Activated T-cell treated with anti-CD3 and anti-CD28 coated beads for 4 hours (primary cell): ENCODE results near the gene BTRC.
A peak's percentile ranks its signal among the peaks of the same experiment; 100 is the strongest.
"Not testable (repeated sequence)": the region's sequence is repeated elsewhere in the genome, so short reads cannot be mapped to it uniquely, and the experiment has no call there.

Experiments
- DNase-seq: peaks from one replicate; pipeline ENCODE4 v3.0.0-alpha.2; 2020

The BTRC gene

DNA sequence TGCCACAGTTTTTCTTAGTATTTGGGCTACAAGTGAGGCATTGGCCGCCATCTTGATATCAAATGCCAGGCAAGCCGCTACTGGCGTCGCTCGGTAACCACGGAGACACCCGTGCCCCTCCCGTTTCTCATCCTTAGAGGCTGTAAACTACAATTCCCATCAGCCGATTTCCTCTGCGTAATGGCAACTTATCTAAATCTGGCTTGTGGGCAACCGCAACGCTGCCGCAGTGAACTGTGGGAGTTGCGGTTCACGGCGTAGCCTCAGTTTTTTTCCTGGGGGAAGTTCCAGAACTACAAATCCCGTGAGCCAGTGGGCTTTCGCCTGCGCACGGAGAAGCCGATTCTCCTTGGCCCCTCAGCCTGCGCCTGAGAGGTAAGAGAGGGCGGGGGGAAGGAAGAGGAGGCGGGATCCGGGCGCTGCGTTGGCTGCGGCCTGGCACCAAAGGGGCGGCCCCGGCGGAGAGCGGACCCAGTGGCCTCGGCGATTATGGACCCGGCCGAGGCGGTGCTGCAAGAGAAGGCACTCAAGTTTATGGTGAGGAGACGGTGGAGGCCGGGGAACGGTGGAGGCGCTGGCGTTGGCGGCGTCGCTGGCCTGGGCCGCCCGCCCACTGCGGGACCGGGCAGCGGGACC, at the start of gene BTRC:
TSS of gene BTRC (plus strand) at position 474 of the 636 bp plus-strand sequence. CDS start at position 490, 16 bp downstream.
- peak; percentile 90 for DNase-seq

DNA sequence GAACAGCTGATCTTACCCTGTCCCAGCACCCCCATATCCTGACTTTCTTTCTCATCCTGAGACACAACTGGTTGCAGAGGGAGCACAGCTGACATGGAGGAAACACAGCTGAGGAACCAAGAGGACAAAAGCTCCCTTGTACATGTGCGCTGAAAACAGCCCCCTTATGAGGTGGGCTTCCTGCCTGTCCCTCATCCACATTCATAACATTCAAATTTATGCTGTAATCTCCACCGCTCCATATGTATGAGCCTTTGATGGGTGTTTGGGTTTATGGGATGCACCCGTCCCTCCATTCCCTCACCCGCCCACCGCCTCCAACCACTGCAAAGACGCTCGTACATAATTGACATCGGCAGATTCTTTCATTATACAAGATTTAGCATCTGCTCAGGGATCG, 49.6 kb upstream of the BTRC start:
- DNase-seq: no peak

DNA sequence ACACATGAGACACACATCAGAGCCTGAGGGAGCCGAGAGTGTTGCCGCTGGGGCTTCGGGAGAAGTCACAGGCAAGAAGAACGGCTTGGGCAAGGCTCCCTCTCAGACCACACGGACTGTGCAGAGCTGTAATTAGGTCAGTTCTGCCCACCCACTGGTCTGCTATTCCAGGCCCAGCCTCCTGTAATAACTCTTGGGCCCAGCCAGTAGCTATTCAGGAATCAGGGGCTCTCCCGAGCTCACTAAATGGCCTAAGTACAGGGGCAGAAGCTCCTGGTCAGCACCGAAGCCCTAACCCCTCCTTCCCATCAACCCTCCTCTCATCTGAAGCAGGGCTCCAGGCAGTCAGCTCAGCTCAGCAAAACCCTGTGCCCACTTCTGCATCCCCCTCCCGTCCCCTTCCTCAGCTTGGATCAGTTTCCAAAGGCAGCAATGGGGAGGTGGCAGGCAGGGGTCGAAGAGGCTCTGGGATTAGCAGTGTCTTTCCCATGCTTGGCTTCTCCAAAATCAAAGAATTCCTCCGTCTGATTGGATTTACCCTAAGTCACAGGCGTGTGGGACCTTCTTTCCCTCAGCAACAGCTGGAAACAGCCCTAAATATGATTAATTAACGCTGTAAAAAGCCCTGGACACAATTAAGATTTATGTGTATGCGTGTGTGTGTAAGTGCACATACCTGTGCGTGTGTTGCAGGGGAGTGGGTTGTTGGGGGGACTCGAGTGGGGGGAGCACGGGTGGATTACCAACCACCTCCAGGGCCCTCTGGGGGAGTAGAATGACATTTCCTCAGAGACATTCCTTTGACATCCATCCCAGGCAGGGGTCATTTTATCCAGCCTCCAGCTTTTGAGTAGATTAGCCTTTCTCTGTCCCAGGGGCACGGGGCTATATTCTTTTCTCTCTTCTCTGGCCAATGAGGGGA, 48.4 kb upstream of the BTRC start:
- DNase-seq: no peak

DNA sequence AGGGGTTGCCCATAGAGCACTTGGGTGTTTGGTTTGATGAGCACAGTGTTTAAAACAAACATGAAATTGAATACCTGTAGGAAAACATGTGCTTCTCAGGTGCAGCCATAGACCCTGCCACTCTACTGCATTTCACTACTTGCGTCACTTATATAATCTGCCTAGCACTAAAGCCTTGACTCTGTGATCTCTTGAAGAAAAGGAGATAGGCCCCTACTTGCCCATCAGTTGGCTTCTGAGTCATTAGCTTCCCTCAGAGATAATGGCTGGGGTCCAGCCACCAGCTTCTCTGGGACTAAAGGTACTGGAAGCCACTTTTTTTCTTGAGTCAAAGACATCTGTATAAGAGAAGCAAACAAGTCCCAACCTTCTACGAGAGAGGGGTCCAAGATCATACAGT, 45.9 kb upstream of the BTRC start:
- no peak for DNase-seq

DNA sequence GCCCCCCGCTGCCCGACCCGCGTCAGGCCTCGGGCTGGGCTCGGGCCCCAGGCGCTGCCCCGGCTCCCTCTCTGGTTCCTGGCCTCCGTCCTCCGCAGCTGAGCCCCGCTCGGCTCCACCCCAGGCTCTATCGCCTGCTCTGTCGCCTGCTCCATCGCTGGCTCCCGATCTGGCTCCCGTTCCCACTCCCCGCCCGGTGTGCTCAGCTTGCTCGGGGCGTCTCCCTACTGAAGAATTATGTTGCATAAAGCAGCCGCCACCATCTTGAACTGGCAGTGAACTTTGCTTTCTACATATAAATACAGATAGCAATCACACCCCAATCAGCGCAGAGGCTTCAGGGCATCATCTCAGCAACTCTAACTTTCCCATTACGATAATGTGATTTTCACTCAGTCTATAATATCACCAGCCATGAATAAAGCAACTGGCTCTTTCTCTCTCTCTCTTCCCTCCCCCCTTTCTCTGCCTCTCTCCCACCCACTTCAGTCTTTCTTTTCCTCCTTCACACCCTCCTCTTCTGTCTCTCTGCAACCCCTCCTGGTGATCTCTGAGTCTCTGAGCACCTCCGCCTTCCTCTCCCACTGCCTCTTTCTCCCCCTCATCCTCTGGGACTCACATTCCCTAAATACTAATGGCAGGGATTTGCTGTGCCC, 43.3 kb upstream of the BTRC start:
- no peak for DNase-seq

DNA sequence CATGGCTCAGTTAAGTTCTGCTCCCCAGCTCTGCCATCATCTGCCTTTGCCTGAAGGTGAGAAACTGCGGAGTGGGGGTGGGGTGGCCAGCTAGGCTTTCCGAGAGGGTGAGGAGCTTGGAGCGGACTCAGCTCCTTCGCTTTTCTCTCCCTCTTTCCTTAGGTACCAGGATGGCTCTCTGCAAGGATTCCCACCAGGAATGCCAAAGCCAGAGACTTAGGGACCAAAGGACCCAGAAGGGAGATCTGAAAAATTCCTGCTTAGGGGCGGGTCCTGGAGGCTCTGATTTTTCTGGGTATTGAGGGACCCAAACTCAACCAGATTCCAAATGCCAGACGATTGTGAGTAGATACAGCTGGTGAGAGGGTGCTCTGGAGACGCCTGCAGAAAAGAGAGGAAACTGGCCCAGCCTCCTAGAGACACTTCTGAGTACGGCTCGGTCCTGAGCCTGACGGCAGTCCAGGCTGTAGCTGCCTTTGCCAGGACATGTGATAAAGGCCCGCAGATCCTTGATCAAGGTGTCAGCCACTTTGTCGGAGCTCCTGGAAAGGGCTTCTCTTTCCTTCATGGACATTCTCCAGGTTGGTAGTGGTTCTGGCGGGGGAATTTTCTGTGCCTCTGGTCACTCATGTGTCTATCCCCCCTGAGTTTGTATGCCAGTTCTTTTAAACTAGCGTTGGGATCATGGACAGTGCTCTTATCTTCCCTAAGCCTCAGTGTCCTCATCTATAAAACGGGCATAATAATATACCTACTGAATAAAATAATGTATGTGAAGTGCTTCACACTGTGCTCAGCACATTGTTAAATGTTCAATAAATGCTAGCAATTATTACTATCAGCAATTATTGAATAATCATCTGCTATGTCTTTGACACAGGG, 42.5 kb upstream of the BTRC start:
- DNase-seq: no peak

DNA sequence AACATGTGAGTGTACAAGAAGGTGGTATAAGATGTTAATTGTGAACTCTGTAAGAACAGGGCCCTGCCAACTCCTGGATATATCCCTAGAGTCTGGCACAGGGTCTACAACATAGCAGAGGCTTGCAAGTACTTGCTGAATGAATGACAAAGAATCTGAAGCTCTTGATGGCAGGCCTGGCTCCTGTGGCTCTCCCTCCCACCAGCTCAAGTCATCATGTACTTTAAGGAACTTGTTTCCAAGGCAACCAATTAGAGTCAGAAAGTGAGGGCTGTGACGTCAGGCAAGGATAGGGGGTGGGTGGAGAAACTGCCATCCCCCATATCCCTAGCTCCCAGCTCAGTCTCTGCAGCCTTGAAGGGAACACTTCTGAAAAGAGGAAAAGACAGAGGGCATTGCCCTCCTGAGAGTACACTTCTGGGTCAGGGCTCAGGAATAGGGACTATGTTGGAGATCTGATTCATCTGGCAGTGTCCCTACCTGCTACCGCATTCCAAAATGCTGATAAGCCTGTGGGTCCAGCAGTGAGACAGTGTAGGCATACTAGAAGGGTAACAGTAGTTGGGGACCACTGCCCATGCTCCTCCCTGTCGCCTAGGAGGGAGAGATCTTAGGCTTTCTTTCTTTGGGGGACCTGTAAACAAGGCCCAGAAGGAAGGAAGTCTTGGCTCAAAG, 34.6 kb upstream of the BTRC start:
- no peak for DNase-seq

DNA sequence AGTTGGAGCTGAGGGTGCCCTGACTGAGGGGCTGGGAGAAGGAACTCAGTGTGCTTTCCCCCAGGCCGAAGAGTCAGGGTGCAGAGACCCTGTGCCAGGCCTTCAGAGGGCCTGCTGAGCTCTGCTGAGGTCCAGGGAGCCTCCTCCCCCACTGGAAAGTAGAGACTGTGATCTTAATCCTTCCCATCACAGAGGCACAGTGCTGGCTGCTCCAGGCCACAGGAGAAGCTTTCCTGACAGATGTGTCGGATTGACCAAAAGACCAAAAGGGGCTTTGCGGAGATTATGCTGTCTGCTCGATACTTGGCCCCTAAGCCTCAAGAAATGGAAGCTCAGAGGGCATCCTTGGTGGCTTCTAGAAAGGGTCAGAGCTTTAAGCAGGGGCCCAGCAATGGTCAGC, 32.9 kb upstream of the BTRC start:
- no peak for DNase-seq

DNA sequence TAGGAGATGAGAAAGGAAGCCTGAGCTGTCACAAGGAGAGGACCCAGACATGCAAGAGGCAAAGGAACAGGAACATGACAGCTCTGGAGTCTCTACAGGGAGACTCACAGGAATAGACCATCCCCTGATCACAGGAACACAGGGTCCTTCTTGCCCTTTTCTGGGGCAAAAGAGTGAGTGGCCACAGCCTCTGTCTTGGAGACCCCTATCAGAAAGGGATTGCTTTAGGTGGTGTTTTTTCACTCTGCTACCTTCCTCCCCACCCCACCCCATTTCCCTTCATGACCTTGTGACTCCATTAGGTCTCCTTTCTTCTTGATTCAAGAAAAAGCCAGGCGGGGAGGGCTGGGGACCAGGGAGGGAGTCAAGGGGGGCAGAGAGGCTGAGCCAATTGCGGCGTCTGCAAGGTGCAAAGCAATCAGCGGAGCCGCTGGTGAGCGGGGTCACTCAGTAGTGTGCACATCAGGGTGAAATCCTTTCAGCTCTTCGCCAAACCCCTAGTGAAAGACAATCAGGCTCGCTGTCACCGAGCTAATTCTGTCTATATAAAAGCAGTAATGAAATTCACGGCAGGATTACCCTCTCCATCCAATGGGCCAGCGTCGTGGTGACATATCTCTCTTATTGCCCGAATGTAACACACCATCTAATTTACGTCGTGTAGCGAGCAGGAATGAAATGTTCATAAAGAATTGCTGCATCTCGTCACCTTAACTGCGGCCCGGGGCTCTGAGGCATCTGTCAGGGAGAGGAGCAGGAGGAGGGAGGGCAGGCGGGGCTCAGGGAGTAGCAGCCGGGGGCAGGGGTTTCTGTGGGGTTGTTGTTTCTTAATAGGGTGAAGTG, 31.5 kb upstream of the BTRC start:
- no peak for DNase-seq

DNA sequence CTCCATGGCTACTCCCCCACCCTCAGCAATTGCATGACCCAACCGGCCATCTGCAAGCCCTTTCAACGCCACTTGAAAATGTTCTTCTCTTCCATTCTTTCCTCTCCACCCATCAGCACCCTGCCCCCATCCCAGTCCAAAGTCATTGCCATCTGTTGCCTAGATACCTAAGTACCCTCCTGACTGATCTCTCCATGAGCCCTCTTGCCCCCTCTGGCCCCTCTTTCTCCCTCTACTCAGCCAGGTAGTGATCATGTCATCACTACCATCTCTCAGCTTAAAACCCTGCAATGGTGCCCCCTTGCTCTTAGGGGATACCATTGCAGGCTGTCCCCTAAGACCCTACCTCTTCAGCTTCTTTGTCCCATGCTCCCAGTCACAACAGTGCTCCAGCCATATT, 30.5 kb upstream of the BTRC start:
- DNase-seq: no peak

DNA sequence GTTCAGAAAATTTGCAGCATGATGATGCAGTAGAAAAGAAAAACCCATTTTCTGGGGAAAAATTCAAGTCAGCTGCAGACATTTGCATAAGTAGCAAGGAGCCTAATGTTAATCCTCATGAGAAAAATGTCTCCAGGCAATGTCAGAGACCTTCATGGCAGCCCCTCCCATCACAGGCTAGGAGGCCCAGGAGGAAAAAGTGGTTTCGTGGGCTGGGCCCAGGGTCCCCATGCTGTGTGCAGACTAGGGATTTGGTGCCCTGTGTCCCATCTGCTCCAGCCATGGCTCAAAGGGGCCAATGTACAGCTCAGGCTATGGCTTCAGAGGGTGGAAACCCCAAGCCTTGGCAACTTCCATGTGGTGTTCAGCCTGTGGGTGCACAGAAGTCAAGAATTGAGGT, 26.5 kb upstream of the BTRC start:
- DNase-seq: not testable (repeated sequence)

DNA sequence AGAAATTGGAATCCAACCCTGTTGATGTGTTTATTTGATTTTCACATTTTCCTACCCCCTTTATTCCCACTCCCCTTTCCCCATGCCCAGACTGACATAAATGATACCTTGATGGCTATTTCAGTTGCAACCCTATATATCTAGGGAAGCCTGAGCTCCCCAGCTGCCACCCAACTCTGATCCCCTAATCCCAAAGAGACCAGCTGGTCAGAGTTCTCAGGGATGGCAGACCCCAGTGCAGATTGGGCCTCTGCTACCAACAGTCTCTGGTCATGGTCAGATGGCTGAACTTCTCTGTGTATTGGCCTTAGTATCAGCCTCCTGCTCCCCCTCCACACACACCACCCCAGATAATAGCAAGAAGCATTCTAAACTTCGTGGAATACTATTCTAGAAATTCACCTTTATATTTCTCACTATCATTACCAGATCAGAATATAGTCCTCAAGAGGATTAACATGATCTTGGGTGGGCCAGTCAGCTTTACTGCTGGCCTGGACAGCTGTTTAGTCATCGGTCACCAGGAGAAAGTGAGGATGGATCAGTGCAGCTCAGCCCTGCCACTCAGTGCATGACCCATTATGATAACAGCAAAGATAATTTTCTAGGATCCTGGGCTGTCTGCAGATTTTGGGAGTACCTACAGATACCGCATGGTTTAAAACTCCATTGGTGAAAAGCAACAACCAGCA, 24.5 kb upstream of the BTRC start:
- no peak for DNase-seq

DNA sequence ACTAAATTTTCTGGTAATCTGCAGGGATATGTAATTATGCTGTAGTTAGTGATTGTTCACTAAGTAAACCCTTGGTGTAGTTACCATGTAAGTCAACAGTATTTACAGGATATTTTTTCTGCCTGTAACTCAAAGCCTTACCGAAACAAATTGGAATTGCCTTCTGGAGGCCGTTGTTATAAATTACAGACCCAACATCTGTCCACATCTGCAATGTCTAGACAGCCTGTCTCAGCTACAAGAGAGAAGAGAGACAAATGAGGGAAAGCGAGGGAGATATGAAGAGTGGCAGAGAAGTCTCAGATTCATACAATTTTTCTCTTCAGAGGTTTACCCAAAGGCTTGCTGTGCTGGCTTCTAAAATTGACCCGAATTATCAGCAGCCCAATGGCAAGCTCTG, 23.7 kb upstream of the BTRC start:
- no peak for DNase-seq

DNA sequence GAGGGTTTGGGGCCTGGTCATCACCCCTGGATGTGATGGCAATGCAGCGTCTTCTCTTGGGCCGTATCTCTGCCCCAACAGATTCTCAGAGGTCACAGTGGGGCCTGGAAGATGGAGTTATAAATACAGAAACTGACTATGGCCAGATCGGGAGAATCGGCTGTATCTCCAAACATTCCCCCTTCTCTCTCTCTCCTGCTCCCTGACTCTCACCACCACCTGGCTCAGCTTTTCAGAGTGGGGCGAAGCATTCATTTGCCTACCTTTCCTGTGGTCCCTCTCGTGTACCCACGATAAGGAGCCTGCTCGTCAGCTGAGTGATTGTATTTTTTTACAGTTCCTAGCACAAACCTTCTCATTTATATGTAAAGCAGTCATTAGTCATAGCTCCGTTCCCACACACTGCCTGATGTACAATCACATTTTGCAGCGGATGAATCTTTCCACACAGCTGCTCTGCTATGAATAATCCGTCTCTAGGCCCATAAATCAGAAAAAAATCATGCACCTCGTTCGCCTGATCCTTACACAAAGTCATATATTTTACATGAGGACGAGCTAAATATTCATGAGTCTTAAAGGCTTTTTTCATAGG, 23.2 kb upstream of the BTRC start:
- no peak for DNase-seq

DNA sequence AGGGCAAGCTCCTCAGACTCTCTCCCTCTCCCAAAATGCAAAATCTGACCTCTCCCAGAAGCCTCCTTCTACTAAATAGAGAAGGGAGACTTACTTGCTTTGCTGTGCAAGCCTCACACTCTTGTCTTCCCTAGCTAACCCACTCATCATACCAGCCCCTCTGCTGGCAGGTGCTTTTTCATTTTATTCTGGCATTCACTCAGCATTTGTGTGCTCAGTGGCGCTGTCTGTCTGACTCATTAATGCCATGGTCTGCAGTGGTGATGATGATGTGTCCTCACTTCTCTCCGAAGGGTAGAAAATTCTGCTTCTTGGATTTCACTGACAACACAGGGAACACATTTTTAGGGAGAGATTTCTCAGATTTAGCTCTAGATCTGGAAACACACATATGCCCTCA, 22.0 kb upstream of the BTRC start:
- DNase-seq: no peak

DNA sequence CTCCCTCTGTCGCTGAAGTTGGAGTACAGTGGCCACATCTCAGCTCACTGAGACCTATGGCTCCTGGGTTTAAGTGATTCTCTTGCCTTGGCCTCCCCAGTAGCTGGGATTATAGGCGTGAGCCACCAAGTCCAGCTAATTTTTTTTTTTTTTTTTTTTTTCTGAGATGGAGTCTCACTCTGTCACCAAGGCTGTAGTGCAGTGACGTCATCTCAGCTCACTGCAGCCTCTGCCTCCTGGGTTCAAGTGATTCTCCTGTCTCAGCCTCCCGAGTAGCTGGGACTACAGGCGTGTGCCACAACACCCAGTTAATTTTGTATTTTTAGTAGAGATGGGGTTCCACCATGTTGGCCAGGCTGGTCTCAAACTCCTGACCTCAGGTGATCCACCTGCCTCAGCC, 19.7 kb upstream of the BTRC start:
- DNase-seq: not testable (repeated sequence)

DNA sequence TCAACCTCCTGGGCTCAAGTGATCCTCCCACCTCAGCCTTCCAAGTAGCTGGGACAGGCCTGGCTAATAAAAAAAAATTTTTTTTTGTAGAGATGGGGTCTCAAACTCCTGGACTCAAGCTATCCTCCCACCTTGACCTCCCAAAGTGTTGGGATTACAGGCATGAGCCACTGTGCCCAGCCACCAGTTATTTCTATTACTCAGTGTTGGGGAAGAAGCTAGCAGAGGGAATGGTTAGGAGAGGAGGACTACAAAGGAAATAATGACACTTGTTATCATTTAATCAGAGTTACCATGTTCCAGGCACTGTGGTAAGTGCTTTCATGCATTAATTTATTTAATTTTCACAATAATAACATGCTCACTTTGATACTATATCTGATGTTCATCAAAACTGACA, 17.6 kb upstream of the BTRC start:
- no peak for DNase-seq

DNA sequence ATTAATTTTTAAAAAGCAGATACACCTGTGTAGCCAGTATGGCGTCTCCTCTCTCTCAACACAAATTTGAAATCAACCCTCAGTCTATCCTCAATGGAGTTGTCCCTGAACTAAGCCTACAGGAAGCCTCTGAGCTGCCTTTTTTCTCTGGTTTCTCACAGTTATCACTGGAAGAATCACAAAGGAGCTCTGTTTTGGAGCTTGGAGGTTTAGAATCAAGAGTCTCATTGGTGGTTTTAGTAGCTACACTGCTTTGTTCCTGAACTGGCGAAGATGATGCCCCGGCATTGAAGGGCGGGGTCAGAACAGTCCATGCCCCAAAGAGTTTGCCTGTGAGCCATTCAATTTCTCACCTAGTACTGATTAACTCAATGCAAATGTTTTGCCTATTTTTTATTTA, 16.1 kb upstream of the BTRC start:
- no peak for DNase-seq

DNA sequence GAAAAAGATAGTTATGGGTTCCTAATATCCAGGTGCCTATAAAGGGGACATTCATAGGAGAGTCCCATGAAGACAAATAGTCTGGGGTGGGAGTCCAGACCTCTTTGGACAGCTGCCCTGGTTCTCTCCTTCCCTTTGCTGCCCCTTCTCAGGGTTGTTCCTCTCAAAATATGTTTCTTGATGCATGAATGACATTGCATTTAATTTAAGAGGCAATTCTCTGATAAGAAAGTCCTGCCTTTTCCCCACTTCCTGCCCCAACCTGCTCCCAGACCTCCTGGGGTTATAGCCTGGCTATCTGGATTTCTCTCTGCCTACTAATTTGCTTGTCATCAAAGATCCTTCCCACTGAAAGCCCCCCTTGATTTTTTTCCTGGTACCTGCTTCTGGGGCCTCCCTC, 12.5 kb upstream of the BTRC start:
- DNase-seq: no peak

DNA sequence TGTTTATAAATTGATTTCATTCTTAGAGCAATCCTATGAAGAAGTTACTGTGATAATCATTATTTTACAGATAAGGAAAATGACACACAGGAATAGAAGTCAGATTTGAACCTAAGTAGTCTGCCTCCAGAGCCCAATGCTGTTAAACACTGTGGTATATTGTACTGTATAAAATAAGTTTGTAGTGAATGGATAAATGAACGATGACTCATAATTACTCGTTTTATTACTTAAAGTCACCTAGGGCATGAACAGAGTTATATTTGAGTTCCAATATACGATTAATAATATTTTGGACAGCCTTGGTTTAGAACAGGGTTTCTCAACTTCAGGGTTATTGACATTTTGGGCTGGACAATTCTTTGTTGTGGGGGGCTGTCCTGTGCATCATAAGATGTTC, 7.8 kb upstream of the BTRC start:
- no peak for DNase-seq
